ENCODE data around the gene LY6G6D. TPM values are rescaled to one million over a fixed set of nuclear protein-coding genes. Genes with fewer than 3 reads are reported as not detected.

Gene LY6G6D
- total RNA-seq, 1 experiment from 2014 or later = not detected

Other genes starting within 250 kb of the LY6G6D start
- gene MICB, start 217.2 kb upstream of the LY6G6D start, total RNA-seq (2022; extraction: Qiagen RNA extraction) = 5.3 to 7.8 TPM (median 7.0 TPM) in 5 replicates
- gene MCCD1, start 186.4 kb upstream of the LY6G6D start, total RNA-seq (2022; extraction: Qiagen RNA extraction) = not detected in 5 replicates
- 267 to 386 TPM (median 346 TPM) in 5 replicates for gene DDX39B, start 173.3 kb upstream of the LY6G6D start, total RNA-seq (2022; extraction: Qiagen RNA extraction)
- gene ATP6V1G2, start 168.7 kb upstream of the LY6G6D start, total RNA-seq (2022; extraction: Qiagen RNA extraction) = 0.42 to 0.88 TPM (median 0.78 TPM) in 5 replicates
- gene NFKBIL1, start 167.7 kb upstream of the LY6G6D start, total RNA-seq (2022; extraction: Qiagen RNA extraction) = 8.9 to 13.0 TPM (median 12.2 TPM) in 5 replicates
- gene LTA, start 143.1 kb upstream of the LY6G6D start, total RNA-seq (2022; extraction: Qiagen RNA extraction) = 0.06 to 0.21 TPM (median 0.12 TPM) in 4 of 5 replicates, not detected in the other
- 0.06 TPM in 1 of 5 replicates, not detected in the others for gene TNF, start 139.8 kb upstream of the LY6G6D start, total RNA-seq (2022; extraction: Qiagen RNA extraction)
- gene LTB, start 132.9 kb upstream of the LY6G6D start, total RNA-seq (2022; extraction: Qiagen RNA extraction) = 0.20 to 0.46 TPM (median 0.32 TPM) in 5 replicates
- gene LST1, start 129.1 kb upstream of the LY6G6D start, total RNA-seq (2022; extraction: Qiagen RNA extraction) = 0.11 TPM in 1 of 5 replicates, not detected in the others
- not detected in 5 replicates for gene NCR3, start 122.3 kb upstream of the LY6G6D start, total RNA-seq (2022; extraction: Qiagen RNA extraction)
- not detected in 5 replicates for gene AIF1, start 100.1 kb upstream of the LY6G6D start, total RNA-seq (2022; extraction: Qiagen RNA extraction)
- 60.5 to 88.7 TPM (median 87.7 TPM) in 5 replicates for gene PRRC2A, start 94.6 kb upstream of the LY6G6D start, total RNA-seq (2022; extraction: Qiagen RNA extraction)
- 106 to 143 TPM (median 140 TPM) in 5 replicates for gene BAG6, start 62.7 kb upstream of the LY6G6D start, total RNA-seq (2022; extraction: Qiagen RNA extraction)
- gene APOM, start 59.5 kb upstream of the LY6G6D start, total RNA-seq (2022; extraction: Qiagen RNA extraction) = 2.7 to 3.8 TPM (median 3.3 TPM) in 5 replicates
- 11.3 to 13.3 TPM (median 12.8 TPM) in 5 replicates for gene C6orf47, start 54.6 kb upstream of the LY6G6D start, total RNA-seq (2022; extraction: Qiagen RNA extraction)
- 8.9 to 12.1 TPM (median 11.6 TPM) in 5 replicates for gene GPANK1, start 50.4 kb upstream of the LY6G6D start, total RNA-seq (2022; extraction: Qiagen RNA extraction)
- gene CSNK2B, start 49.3 kb upstream of the LY6G6D start, total RNA-seq (2022; extraction: Qiagen RNA extraction) = 165 to 180 TPM (median 171 TPM) in 5 replicates
- gene LY6G5B, start 45.4 kb upstream of the LY6G6D start, total RNA-seq (2022; extraction: Qiagen RNA extraction) = 2.7 to 4.4 TPM (median 4.0 TPM) in 5 replicates
- gene LY6G5C, start 34.3 kb upstream of the LY6G6D start, total RNA-seq (2022; extraction: Qiagen RNA extraction) = 0.82 to 1.8 TPM (median 1.4 TPM) in 5 replicates
- gene ABHD16A, start 12.0 kb upstream of the LY6G6D start, total RNA-seq (2022; extraction: Qiagen RNA extraction) = 13.2 to 16.4 TPM (median 15.7 TPM) in 5 replicates
- not detected in 5 replicates for gene LY6G6F, start 8.5 kb upstream of the LY6G6D start, total RNA-seq (2022; extraction: Qiagen RNA extraction)
- gene LY6G6C, start 6.4 kb downstream of the LY6G6D start, total RNA-seq (2022; extraction: Qiagen RNA extraction) = 0.08 to 0.12 TPM in 2 of 5 replicates, not detected in the others
- not detected in 5 replicates for gene MPIG6B, start 8.0 kb downstream of the LY6G6D start, total RNA-seq (2022; extraction: Qiagen RNA extraction)
- gene DDAH2, start 14.0 kb downstream of the LY6G6D start, total RNA-seq (2022; extraction: Qiagen RNA extraction) = 24.9 to 30.6 TPM (median 28.7 TPM) in 5 replicates
- gene CLIC1, start 21.2 kb downstream of the LY6G6D start, total RNA-seq (2022; extraction: Qiagen RNA extraction) = 438 to 455 TPM (median 449 TPM) in 5 replicates
- 8.4 to 14.3 TPM (median 14.1 TPM) in 5 replicates for gene MSH5, start 24.7 kb downstream of the LY6G6D start, total RNA-seq (2022; extraction: Qiagen RNA extraction)
- 2.1 to 3.7 TPM (median 3.5 TPM) in 5 replicates for gene SAPCD1, start 47.3 kb downstream of the LY6G6D start, total RNA-seq (2022; extraction: Qiagen RNA extraction)
- gene VWA7, start 62.0 kb downstream of the LY6G6D start, total RNA-seq (2022; extraction: Qiagen RNA extraction) = 0.94 to 1.9 TPM (median 1.7 TPM) in 5 replicates
- gene VARS1, start 80.4 kb downstream of the LY6G6D start, total RNA-seq (2022; extraction: Qiagen RNA extraction) = 39.7 to 58.5 TPM (median 57.1 TPM) in 5 replicates
- gene LSM2, start 91.6 kb downstream of the LY6G6D start, total RNA-seq (2022; extraction: Qiagen RNA extraction) = 47.5 to 56.4 TPM (median 52.4 TPM) in 5 replicates
- 1.1 to 1.8 TPM (median 1.7 TPM) in 5 replicates for gene HSPA1L, start 99.9 kb downstream of the LY6G6D start, total RNA-seq (2022; extraction: Qiagen RNA extraction)
- gene HSPA1A, start 100.2 kb downstream of the LY6G6D start, total RNA-seq (2022; extraction: Qiagen RNA extraction) = 104 to 243 TPM (median 196 TPM) in 5 replicates
- gene HSPA1B, start 112.4 kb downstream of the LY6G6D start, total RNA-seq (2022; extraction: Qiagen RNA extraction) = 73.0 to 177 TPM (median 144 TPM) in 5 replicates
- 22.0 to 34.1 TPM (median 28.7 TPM) in 5 replicates for gene NEU1, start 147.5 kb downstream of the LY6G6D start, total RNA-seq (2022; extraction: Qiagen RNA extraction)
- 0.04 to 0.06 TPM in 2 of 5 replicates, not detected in the others for gene SLC44A4, start 163.6 kb downstream of the LY6G6D start, total RNA-seq (2022; extraction: Qiagen RNA extraction)
- gene EHMT2, start 182.3 kb downstream of the LY6G6D start, total RNA-seq (2022; extraction: Qiagen RNA extraction) = 18.2 to 30.9 TPM (median 28.3 TPM) in 5 replicates
- 2.9 to 4.4 TPM (median 3.9 TPM) in 5 replicates for gene ZBTB12, start 186.7 kb downstream of the LY6G6D start, total RNA-seq (2022; extraction: Qiagen RNA extraction)
- gene C2, start 212.4 kb downstream of the LY6G6D start, total RNA-seq (2022; extraction: Qiagen RNA extraction) = 0.27 to 0.40 TPM (median 0.30 TPM) in 5 replicates
- 1.4 to 2.1 TPM (median 1.6 TPM) in 5 replicates for gene CFB, start 230.7 kb downstream of the LY6G6D start, total RNA-seq (2022; extraction: Qiagen RNA extraction)
- 81.5 to 99.5 TPM (median 85.1 TPM) in 5 replicates for gene NELFE, start 243.6 kb downstream of the LY6G6D start, total RNA-seq (2022; extraction: Qiagen RNA extraction)
- gene SKIC2, start 243.8 kb downstream of the LY6G6D start, total RNA-seq (2022; extraction: Qiagen RNA extraction) = 17.5 to 26.7 TPM (median 23.7 TPM) in 5 replicates